HG02798 (cell line): ENCODE measurements around the gene SNX15.

Experiments
- ATAC-seq: cut with Tn5 transposase; IDR thresholded peaks from one replicate; pipeline ENCODE4 v1.9.1; 2021; ENCODE audit warnings: mild to moderate bottlenecking; ENCODE audit not compliant: unreplicated experiment, poor library complexity

Gene SNX15

GRCh38 chr11:65078151-65078550 lies 50.9 kb downstream of the SNX15 start:
- peak; percentile 60 for ATAC-seq

GRCh38 chr11:65078786-65079342 lies 51.6 kb downstream of the SNX15 start:
- no peak for ATAC-seq

DNA sequence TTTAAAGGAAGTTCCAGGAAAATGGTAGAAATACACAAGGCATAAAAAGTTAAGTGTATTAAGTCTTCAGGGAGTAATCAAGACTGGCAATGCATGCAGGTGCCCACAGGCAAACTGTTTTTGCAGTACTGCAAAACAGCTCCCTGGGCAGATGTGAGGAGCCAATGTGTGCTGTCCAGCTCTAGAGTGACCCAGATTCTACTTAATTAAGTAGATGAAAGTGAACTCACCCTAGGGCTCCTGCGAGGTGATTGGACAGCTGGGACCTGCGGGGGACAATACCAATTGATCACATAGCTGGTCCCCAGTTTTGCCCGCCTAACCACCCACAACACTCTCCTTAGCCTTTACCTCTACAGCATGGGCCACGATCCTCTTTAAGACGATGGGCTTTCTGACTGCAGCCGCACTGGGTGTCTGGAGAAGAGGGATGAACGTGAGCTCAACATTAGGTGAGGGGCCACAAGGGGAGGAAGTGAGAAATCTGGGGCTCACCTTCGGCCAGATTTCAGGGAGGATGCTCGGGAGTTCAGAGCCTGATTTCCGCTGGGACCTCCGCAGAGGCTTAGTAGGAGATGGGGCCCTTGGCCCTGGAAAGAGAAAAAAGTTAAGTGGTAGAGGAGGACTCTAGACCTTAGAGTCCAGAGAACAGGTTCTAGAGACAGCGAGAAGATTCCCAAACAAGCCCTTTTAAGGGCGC lies 56.0 kb downstream of the SNX15 start:
- peak; percentile 11 for ATAC-seq

DNA sequence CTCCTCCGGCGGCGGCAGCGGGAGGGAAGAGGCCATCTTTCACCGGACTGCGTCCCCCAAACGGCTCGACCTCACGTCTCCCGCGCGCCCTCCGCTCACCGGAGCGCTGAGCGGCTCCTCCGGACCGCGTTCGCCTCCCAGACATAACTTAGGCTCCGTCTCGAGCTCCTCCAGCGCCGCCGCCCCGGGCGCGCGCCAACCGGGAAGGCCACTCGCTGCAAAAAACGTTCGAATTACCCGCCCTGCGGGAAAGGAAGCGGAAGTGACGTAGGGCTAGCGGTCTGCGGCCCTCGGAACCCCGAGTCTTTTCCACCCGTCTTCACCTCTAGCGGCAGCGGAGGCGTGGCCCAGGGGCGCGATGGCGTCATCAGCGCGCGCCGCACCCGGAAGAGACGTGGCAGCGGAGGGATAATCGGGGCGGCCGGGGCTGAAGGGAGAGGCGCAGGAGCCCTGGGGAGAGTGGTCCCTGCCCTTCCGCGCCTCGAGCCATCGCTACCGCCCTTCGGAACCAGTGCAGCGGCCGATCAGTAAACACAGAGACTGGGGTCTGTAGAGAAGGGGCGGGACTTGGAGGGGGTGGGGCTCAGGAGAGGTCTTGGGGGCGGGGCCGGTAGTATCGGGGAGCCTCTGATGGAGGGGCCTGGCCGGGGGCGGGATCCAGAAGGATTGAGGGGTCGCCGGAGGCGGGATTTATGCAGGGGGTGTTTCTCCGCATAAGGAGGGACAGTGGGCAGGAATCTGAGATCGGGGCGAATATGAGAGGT lies 56.8 kb downstream of the SNX15 start, which contains the start of the genes CDCA5 and ZFPL1:
Gene CDCA5, minus strand, starts transcription at position 207 of the 764 bp plus-strand sequence. Its CDS starts 62 bp downstream, at position 145.
Gene ZFPL1, plus strand, starts transcription at position 389 of the 764 bp plus-strand sequence. CDS start 477 bp downstream, outside the sequence.
- ATAC-seq, result peak; percentile 92

DNA sequence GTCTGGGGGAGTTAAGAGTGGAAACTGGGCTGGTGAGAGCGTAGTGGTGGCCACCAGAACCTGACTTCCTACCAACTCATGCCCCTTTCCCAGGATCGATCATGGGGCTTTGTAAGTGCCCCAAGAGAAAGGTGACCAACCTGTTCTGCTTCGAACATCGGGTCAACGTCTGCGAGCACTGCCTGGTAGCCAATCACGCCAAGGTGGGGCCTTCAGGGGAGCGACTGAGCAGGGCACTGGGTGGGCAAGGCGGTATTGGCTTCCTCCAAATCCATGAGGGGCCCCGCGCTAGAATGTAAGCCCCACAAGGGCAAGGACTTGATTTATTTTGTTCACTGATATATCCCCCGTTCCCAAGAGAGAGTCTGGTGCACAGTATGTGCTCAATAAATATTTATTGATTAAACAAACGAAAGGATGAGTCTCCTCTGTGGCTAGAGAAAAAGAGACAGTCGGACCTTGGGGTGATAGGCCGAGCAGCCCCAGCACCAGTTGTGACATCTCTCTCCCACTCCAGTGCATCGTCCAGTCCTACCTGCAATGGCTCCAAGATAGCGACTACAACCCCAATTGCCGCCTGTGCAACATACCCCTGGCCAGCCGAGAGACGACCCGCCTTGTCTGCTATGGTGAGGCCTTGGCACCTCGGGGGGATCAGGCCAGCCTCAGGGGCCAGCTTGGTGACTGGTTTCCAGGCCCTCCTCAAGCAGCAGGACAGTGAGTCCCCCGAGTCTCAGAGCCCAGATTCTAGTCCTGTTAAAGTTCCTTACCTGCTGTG lies 57.5 kb downstream of the SNX15 start:
- ATAC-seq, result no peak

DNA sequence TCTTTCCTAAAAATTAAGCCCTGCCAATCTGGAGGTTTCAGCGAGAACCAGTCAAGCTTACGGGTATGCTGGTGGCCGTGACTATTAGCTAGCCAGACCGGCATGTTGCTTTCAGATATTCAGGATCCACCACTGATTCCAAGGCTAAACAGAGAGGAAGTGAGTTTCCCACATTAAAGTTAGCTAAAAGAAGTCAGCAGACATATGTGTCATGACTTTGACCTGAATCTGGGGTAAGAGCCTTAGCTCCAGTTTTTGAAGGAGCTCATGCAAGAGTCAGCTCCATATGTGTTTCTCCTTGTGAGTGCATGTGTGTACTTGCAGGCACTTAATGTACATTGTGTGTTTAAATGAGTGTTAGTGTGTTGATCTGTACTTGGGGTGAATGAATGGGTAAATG lies 58.2 kb downstream of the SNX15 start:
- ATAC-seq, result no peak

GRCh38 chr11:65086809-65087208 lies 59.6 kb downstream of the SNX15 start:
- ATAC-seq, result no peak

DNA sequence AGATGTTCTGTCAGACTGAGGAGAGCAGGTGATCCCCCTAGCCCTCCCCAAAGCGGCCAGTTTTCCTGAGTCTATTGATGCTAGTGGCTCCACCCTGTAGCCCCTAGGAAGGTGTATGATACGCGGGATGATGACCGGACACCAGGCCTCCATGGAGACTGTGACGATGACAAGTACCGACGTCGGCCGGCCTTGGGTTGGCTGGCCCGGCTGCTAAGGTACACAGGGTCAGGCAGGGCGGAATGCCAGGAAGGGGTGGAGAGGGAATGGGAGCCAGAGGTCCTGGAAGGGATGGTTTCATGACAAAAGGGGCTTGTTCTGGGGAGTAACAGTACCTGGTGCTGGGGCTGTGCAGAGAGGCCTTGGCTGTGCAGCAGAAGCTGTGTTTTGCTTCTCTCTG lies 60.0 kb downstream of the SNX15 start:
- ATAC-seq, result no peak

- no peak for ATAC-seq
Measured at GRCh38 chr11:65087827-65088226, 60.6 kb downstream of the SNX15 start.

GRCh38 chr11:65089621-65090020 lies 62.4 kb downstream of the SNX15 start:
- no peak for ATAC-seq
